Measurements from ENCODE around the gene DNAJC22. TPM values are rescaled to one million over a fixed set of nuclear protein-coding genes. Genes with fewer than 3 reads are reported as not detected.

The DNAJC22 gene
- total and polyA plus RNA-seq, 9 of the 15 experiments (the other 6 are each of a cell fraction or from before 2014, with no cell fraction given) = 0.10 to 1.2 (median 0.47) TPM

- TF ChIP-seq ZBTB40 (IDR thresholded peaks at IDR 0.05) (no peak), ZBTB40 (CRISPR knock-in tag; IDR thresholded peaks at IDR 0.05) (no peak), ZNF398 (CRISPR knock-in tag; IDR thresholded peaks at IDR 0.05) (no peak), THAP12 (CRISPR knock-in tag; IDR thresholded peaks at IDR 0.05) (no peak), TRIM28 (IDR thresholded peaks at IDR 0.05) (no peak), ZNF232 (CRISPR knock-in tag; IDR thresholded peaks at IDR 0.05) (no peak)
Observed at GRCh38 chr12:49340095-49340870, 6.4 kb upstream of the DNAJC22 start (continued).
